ENCODE measurements around the gene SENP3. TPM values are rescaled to one million over a fixed set of nuclear protein-coding genes. Genes with fewer than 3 reads are reported as not detected.
A peak's percentile ranks its signal among the peaks of the same experiment; 100 is the strongest.

Gene SENP3
- total and polyA plus RNA-seq, 2 of the 13 experiments (the other 11 are each of a cell fraction or from before 2014, with no cell fraction given), result 55.8 to 75.4 TPM

DNA sequence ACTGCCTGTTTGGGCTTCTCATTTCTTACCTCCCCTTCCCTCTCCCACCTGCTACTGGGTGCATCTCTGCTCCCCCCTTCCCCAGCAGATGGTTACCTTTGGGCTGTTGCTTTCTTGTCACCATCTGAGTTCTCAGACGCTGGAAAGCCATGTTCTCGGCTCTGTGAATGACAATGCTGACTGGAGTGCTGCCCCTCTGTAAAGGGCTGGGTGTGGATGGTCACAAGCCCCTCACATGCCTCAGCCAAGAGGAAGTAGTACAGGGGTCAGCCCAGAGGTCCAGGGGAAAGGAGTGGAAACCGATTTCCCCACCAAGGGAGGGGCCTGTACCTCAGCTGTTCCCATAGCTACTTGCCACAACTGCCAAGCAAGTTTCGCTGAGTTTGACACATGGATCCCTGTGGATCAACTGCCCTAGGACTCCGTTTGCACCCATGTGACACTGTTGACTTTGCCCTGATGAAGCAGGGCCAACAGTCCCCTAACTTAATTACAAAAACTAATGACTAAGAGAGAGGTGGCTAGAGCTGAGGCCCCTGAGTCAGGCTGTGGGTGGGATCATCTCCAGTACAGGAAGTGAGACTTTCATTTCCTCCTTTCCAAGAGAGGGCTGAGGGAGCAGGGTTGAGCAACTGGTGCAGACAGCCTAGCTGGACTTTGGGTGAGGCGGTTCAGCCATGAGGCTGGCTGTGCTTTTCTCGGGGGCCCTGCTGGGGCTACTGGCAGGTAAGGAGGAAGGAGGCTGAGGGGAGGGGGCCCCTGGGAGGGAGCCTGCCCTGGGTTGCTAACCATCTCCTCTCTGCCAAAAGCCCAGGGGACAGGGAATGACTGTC, 17.5 kb downstream of the SENP3 start, which contains the start of gene CD68 (continued):
- TF ChIP-seq, protein P1, sequence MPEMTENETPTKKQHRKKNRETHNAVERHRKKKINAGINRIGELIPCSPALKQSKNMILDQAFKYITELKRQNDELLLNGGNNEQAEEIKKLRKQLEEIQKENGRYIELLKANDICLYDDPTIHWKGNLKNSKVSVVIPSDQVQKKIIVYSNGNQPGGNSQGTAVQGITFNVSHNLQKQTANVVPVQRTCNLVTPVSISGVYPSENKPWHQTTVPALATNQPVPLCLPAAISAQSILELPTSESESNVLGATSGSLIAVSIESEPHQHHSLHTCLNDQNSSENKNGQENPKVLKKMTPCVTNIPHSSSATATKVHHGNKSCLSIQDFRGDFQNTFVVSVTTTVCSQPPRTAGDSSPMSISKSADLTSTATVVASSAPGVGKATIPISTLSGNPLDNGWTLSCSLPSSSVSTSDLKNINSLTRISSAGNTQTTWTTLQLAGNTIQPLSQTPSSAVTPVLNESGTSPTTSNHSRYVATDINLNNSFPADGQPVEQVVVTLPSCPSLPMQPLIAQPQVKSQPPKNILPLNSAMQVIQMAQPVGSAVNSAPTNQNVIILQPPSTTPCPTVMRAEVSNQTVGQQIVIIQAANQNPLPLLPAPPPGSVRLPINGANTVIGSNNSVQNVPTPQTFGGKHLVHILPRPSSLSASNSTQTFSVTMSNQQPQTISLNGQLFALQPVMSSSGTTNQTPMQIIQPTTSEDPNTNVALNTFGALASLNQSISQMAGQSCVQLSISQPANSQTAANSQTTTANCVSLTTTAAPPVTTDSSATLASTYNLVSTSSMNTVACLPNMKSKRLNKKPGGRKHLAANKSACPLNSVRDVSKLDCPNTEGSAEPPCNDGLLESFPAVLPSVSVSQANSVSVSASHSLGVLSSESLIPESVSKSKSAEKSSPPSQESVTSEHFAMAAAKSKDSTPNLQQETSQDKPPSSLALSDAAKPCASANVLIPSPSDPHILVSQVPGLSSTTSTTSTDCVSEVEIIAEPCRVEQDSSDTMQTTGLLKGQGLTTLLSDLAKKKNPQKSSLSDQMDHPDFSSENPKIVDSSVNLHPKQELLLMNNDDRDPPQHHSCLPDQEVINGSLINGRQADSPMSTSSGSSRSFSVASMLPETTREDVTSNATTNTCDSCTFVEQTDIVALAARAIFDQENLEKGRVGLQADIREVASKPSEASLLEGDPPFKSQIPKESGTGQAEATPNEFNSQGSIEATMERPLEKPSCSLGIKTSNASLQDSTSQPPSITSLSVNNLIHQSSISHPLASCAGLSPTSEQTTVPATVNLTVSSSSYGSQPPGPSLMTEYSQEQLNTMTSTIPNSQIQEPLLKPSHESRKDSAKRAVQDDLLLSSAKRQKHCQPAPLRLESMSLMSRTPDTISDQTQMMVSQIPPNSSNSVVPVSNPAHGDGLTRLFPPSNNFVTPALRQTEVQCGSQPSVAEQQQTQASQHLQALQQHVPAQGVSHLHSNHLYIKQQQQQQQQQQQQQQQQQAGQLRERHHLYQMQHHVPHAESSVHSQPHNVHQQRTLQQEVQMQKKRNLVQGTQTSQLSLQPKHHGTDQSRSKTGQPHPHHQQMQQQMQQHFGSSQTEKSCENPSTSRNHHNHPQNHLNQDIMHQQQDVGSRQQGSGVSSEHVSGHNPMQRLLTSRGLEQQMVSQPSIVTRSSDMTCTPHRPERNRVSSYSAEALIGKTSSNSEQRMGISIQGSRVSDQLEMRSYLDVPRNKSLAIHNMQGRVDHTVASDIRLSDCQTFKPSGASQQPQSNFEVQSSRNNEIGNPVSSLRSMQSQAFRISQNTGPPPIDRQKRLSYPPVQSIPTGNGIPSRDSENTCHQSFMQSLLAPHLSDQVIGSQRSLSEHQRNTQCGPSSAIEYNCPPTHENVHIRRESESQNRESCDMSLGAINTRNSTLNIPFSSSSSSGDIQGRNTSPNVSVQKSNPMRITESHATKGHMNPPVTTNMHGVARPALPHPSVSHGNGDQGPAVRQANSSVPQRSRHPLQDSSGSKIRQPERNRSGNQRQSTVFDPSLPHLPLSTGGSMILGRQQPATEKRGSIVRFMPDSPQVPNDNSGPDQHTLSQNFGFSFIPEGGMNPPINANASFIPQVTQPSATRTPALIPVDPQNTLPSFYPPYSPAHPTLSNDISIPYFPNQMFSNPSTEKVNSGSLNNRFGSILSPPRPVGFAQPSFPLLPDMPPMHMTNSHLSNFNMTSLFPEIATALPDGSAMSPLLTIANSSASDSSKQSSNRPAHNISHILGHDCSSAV (CRISPR knock-in tag; IDR thresholded peaks at IDR 0.05; ENCODE audit: borderline replicate concordance), result no peak
- peak; percentile 72 for TF ChIP-seq HOXA3 (CRISPR knock-in tag; IDR thresholded peaks at IDR 0.05)
- 0 out of 2 replicates have a peak, but pooled peaks have one; percentile 66 for TF ChIP-seq GZF1 (CRISPR knock-in tag; IDR thresholded peaks at IDR 0.05)
- TF ChIP-seq, protein P2, sequence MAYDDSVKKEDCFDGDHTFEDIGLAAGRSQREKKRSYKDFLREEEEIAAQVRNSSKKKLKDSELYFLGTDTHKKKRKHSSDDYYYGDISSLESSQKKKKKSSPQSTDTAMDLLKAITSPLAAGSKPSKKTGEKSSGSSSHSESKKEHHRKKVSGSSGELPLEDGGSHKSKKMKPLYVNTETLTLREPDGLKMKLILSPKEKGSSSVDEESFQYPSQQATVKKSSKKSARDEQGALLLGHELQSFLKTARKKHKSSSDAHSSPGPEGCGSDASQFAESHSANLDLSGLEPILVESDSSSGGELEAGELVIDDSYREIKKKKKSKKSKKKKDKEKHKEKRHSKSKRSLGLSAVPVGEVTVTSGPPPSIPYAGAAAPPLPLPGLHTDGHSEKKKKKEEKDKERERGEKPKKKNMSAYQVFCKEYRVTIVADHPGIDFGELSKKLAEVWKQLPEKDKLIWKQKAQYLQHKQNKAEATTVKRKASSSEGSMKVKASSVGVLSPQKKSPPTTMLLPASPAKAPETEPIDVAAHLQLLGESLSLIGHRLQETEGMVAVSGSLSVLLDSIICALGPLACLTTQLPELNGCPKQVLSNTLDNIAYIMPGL (CRISPR knock-in tag; IDR thresholded peaks at IDR 0.05; ENCODE audit: borderline replicate concordance in 1 of 2, low read depth in 1 of 2), result peak; percentile 31 to 37; a peak in 1 of 4 replicates
- TF ChIP-seq ZNF839 (CRISPR knock-in tag; IDR thresholded peaks at IDR 0.05; ENCODE audit: borderline replicate concordance), result no peak
- TF ChIP-seq ZNF547 (CRISPR knock-in tag; IDR thresholded peaks at IDR 0.05), result peak; percentile 73; the same call in 1 of the 2 replicates
- TF ChIP-seq, protein P3, sequence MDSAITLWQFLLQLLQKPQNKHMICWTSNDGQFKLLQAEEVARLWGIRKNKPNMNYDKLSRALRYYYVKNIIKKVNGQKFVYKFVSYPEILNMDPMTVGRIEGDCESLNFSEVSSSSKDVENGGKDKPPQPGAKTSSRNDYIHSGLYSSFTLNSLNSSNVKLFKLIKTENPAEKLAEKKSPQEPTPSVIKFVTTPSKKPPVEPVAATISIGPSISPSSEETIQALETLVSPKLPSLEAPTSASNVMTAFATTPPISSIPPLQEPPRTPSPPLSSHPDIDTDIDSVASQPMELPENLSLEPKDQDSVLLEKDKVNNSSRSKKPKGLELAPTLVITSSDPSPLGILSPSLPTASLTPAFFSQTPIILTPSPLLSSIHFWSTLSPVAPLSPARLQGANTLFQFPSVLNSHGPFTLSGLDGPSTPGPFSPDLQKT (CRISPR knock-in tag; IDR thresholded peaks at IDR 0.05; ENCODE audit: borderline replicate concordance), result no peak
- peak; percentile 71; the same call in 1 of the 2 replicates for TF ChIP-seq SMAD3 (CRISPR knock-in tag; IDR thresholded peaks at IDR 0.05)
- TF ChIP-seq, protein P4, sequence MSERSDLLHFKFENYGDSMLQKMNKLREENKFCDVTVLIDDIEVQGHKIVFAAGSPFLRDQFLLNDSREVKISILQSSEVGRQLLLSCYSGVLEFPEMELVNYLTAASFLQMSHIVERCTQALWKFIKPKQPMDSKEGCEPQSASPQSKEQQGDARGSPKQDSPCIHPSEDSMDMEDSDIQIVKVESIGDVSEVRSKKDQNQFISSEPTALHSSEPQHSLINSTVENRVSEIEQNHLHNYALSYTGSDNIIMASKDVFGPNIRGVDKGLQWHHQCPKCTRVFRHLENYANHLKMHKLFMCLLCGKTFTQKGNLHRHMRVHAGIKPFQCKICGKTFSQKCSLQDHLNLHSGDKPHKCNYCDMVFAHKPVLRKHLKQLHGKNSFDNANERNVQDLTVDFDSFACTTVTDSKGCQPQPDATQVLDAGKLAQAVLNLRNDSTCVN (CRISPR knock-in tag; IDR thresholded peaks at IDR 0.05; ENCODE audit: borderline replicate concordance), result no peak
